GM19238 (cell line): Measurements from ENCODE around the gene HSP90B1.
A peak's percentile ranks its signal among the peaks of the same experiment; 100 is the strongest.

ENCODE experiments used
- DNase-seq: peaks from one replicate; pipeline ENCODE4 v3.0.0; 2011; ENCODE audit warnings: low spot score; ENCODE audit not compliant: insufficient read length

The HSP90B1 gene

GRCh38 chr12:103929046-103929783, 995 bp upstream of the HSP90B1 start:
- DNase-seq = peak; percentile 54

GRCh38 chr12:103929784-103930033, 501 bp upstream of the HSP90B1 start:
- DNase-seq = no peak

GRCh38 chr12:103930787-103931735, 851 bp downstream of the HSP90B1 start:
- DNase-seq = no peak

GRCh38 chr12:103933237-103933636, 3.0 kb downstream of the HSP90B1 start:
- DNase-seq = no peak

- DNase-seq = no peak
These were observed 6.5 kb downstream of the HSP90B1 start for GRCh38 chr12:103936679-103937078.

GRCh38 chr12:103944964-103945363, 14.8 kb downstream of the HSP90B1 start:
- no peak for DNase-seq

GRCh38 chr12:103947871-103948555, 17.8 kb downstream of the HSP90B1 start:
- no peak for DNase-seq

- DNase-seq = no peak
These were observed 18.7 kb downstream of the HSP90B1 start for GRCh38 chr12:103948746-103949406.

- DNase-seq = no peak
These were observed 22.3 kb downstream of the HSP90B1 start for GRCh38 chr12:103952497-103952896.

- no peak for DNase-seq
These were observed 25.8 kb downstream of the HSP90B1 start for GRCh38 chr12:103955811-103956508.

- DNase-seq = no peak
These were observed 26.4 kb downstream of the HSP90B1 start for GRCh38 chr12:103956509-103957027.

GRCh38 chr12:103957865-103958388, 27.7 kb downstream of the HSP90B1 start:
- DNase-seq = no peak

- no peak for DNase-seq
These were observed 28.4 kb downstream of the HSP90B1 start for GRCh38 chr12:103958621-103959020.

GRCh38 chr12:103960616-103961227, 30.5 kb downstream of the HSP90B1 start:
- DNase-seq = no peak

- no peak for DNase-seq
These were observed 32.3 kb downstream of the HSP90B1 start for GRCh38 chr12:103962493-103962892.

- DNase-seq = no peak
These were observed 34.6 kb downstream of the HSP90B1 start for GRCh38 chr12:103964805-103965204.

GRCh38 chr12:103965255-103965589, 35.0 kb downstream of the HSP90B1 start:
- DNase-seq = no peak

GRCh38 chr12:103965590-103966504, 35.6 kb downstream of the HSP90B1 start, which contains the start of gene TDG:
Gene TDG, plus strand, starts transcription at chr12:103965872. Its CDS starts 166 bp downstream, at chr12:103966038.
- peak; percentile 90 for DNase-seq

- no peak for DNase-seq
These were observed 36.5 kb downstream of the HSP90B1 start for GRCh38 chr12:103966736-103967135.
